Activated CD4-positive, alpha-beta T cell treated with anti-CD3 and anti-CD28 coated beads, Interleukin-2, amount 50 U/mL, for 1 hour (primary cell): ENCODE data around the gene TBC1D19.
"Not testable (repeated sequence)": the region's sequence is repeated elsewhere in the genome, so short reads cannot be mapped to it uniquely, and the experiment has no call there.

ENCODE experiments used
- DNase-seq: peaks from one replicate; pipeline ENCODE4 v3.0.0-alpha.2; 2020

Gene TBC1D19

GRCh38 chr4:26601204-26601603 is 17.3 kb downstream of the TBC1D19 start:
- DNase-seq = no peak

- DNase-seq = no peak
Measured at GRCh38 chr4:26607776-26608175, 23.9 kb downstream of the TBC1D19 start.

- no peak for DNase-seq
Measured at GRCh38 chr4:26609391-26609790, 25.5 kb downstream of the TBC1D19 start.

GRCh38 chr4:26609868-26610267 is 26.0 kb downstream of the TBC1D19 start:
- DNase-seq = no peak

- DNase-seq = no peak
Measured at GRCh38 chr4:26611372-26611771, 27.5 kb downstream of the TBC1D19 start.

- no peak for DNase-seq
Measured at GRCh38 chr4:26611885-26612284, 28.0 kb downstream of the TBC1D19 start.

GRCh38 chr4:26613237-26613636 is 29.4 kb downstream of the TBC1D19 start:
- DNase-seq = no peak

- no peak for DNase-seq
Measured at GRCh38 chr4:26613735-26614134, 29.9 kb downstream of the TBC1D19 start.

GRCh38 chr4:26619784-26620183 is 35.9 kb downstream of the TBC1D19 start:
- no peak for DNase-seq

GRCh38 chr4:26621366-26621765 is 37.5 kb downstream of the TBC1D19 start:
- no peak for DNase-seq

- no peak for DNase-seq
Measured at GRCh38 chr4:26622913-26623312, 39.0 kb downstream of the TBC1D19 start.

GRCh38 chr4:26626658-26627057 is 42.8 kb downstream of the TBC1D19 start:
- not testable (repeated sequence) for DNase-seq

- DNase-seq = no peak
Measured at GRCh38 chr4:26632916-26633315, 49.0 kb downstream of the TBC1D19 start.

GRCh38 chr4:26634237-26634636 is 50.4 kb downstream of the TBC1D19 start:
- no peak for DNase-seq

- no peak for DNase-seq
Measured at GRCh38 chr4:26636458-26636857, 52.6 kb downstream of the TBC1D19 start.

- not testable (repeated sequence) for DNase-seq
Measured at GRCh38 chr4:26640639-26641038, 56.8 kb downstream of the TBC1D19 start.

- no peak for DNase-seq
Measured at GRCh38 chr4:26647523-26648224, 63.8 kb downstream of the TBC1D19 start.

GRCh38 chr4:26648260-26648659 is 64.4 kb downstream of the TBC1D19 start:
- no peak for DNase-seq

GRCh38 chr4:26660261-26660660 is 76.4 kb downstream of the TBC1D19 start:
- no peak for DNase-seq

- no peak for DNase-seq
Measured at GRCh38 chr4:26663888-26664287, 80.0 kb downstream of the TBC1D19 start.

- DNase-seq = no peak
Measured at GRCh38 chr4:26670903-26671537, 87.1 kb downstream of the TBC1D19 start.

- DNase-seq = not testable (repeated sequence)
Measured at GRCh38 chr4:26679040-26679695, 95.3 kb downstream of the TBC1D19 start.

GRCh38 chr4:26682436-26682835 is 98.6 kb downstream of the TBC1D19 start:
- no peak for DNase-seq

GRCh38 chr4:26685250-26685649 is 101.4 kb downstream of the TBC1D19 start:
- DNase-seq = no peak
